Erythroblast (primary cell): ENCODE measurements around the gene PPP4R1.

Experiments
- GATA1 ChIP-seq: IDR thresholded peaks from 2 replicates; pipeline ENCODE4 v1.6.1; 2011; ENCODE audit warnings: low read depth, mild to moderate bottlenecking, control low read depth, low read length, moderate library complexity
- POLR2A ChIP-seq: IDR thresholded peaks from 2 replicates; pipeline ENCODE4 v1.6.1; 2011; ENCODE audit warnings: mild to moderate bottlenecking, low read length

DNA sequence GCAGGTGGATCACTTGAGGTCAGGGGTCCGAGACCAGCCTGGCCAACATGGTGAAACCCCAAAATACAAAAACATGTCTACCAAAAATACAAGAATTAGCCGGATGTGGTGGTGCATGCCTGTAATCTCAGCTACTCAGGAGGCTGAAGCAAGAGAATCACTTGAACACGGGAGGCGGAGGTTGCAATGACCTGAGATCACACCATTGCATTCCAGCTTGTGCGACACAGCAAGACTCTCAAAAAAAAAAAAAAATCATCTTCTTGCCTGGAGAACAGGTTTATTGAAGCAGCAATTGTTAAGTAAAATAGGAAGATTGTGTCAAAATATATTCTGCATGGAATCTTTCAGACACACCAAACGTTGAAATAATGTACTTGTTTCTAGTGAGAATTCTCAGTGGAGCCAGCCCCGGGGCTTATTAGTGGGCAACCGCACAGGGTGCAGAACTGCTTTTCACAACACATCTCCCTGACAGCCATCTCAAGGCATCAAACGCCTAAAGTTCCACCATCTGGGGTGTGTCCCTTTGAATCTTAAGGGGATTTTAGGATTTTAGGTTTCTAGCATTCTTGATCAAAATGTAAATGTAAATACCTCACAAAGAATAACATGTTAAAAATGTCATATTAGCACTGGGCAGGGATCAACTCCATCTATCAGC lies 28.6 kb upstream of the PPP4R1 start:
- TF ChIP-seq POLR2A (no peak), GATA1 (no peak)
